ENCODE results near the gene DSTYK. TPM values are rescaled to one million over a fixed set of nuclear protein-coding genes. Genes with fewer than 3 reads are reported as not detected.

The DSTYK gene
- total RNA-seq, 1 donor from 2014 or later: 11.0 TPM

DNA sequence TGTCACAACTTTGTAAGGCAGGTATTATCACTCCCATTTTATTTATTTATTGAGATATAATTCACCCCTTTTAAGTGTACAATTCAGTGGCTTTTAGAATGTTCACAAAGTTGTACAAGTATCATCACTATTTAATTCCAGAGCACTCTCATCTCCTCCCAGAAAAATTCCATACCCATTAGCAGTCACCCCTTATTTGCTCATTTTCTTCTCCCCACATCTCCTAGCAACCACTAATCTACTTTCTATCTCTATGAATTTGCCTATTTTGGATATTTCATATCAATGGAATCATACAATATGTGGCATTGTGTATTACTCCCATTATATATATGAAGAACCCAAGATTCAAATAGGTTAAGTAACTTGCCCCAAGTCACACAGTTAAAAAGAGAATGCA, 7.0 kb downstream of the DSTYK start:
- Mint-ChIP-seq H3K4me1 (ENCODE audit: low read depth) (peaks cover 5% of the 10 kb centered on the region), H3K9me3 (ENCODE audit: low read depth) (no peaks in the 10 kb centered on the region), H3K4me3 (ENCODE audit: low read depth) (no peak overlapping the region), H3K27me3 (no peaks in the 10 kb centered on the region), H3K27ac (no peak overlapping the region), H3K36me3 (ENCODE audit: insufficient read depth) (no peaks in the 10 kb centered on the region)
- no peak for DNase-seq (ENCODE audit: low spot score, unreplicated experiment)
- TF ChIP-seq, protein P1, sequence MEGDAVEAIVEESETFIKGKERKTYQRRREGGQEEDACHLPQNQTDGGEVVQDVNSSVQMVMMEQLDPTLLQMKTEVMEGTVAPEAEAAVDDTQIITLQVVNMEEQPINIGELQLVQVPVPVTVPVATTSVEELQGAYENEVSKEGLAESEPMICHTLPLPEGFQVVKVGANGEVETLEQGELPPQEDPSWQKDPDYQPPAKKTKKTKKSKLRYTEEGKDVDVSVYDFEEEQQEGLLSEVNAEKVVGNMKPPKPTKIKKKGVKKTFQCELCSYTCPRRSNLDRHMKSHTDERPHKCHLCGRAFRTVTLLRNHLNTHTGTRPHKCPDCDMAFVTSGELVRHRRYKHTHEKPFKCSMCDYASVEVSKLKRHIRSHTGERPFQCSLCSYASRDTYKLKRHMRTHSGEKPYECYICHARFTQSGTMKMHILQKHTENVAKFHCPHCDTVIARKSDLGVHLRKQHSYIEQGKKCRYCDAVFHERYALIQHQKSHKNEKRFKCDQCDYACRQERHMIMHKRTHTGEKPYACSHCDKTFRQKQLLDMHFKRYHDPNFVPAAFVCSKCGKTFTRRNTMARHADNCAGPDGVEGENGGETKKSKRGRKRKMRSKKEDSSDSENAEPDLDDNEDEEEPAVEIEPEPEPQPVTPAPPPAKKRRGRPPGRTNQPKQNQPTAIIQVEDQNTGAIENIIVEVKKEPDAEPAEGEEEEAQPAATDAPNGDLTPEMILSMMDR (IDR thresholded peaks at IDR 0.05; ENCODE audit: unreplicated experiment): no peak

DNA sequence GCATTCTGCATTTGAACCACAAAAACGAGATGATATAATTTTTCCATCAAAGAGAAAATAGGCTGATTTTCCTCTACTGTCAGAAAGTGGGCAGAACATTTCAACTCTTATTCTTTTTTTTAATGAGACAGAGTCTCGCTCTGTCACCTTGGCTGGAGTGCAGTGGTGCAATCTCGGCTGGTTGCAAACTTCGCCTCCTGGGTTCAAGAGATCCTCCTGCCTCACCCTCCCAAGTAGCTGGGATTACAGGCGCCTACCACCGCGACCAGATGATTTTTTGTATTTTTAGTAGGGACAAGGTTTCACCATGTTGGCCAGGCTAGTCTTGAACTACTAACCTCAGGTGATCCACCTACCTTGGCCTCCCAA, 11.6 kb downstream of the DSTYK start:
- no peaks in the 10 kb centered on the region for H3K9me3 Mint-ChIP-seq (ENCODE audit: low read depth)
- no peak overlapping the region for H3K4me3 Mint-ChIP-seq (ENCODE audit: low read depth)
- peak overlapping the region; percentile 62 for H3K27ac Mint-ChIP-seq
- H3K27me3 Mint-ChIP-seq: no peaks in the 10 kb centered on the region
- H3K36me3 Mint-ChIP-seq (ENCODE audit: insufficient read depth): no peaks in the 10 kb centered on the region
- TF ChIP-seq, protein P1 (IDR thresholded peaks at IDR 0.05; ENCODE audit: unreplicated experiment): no peak
- no peak for DNase-seq (ENCODE audit: low spot score, unreplicated experiment)
- peaks cover 8% of the 10 kb centered on the region for H3K4me1 Mint-ChIP-seq (ENCODE audit: low read depth)

DNA sequence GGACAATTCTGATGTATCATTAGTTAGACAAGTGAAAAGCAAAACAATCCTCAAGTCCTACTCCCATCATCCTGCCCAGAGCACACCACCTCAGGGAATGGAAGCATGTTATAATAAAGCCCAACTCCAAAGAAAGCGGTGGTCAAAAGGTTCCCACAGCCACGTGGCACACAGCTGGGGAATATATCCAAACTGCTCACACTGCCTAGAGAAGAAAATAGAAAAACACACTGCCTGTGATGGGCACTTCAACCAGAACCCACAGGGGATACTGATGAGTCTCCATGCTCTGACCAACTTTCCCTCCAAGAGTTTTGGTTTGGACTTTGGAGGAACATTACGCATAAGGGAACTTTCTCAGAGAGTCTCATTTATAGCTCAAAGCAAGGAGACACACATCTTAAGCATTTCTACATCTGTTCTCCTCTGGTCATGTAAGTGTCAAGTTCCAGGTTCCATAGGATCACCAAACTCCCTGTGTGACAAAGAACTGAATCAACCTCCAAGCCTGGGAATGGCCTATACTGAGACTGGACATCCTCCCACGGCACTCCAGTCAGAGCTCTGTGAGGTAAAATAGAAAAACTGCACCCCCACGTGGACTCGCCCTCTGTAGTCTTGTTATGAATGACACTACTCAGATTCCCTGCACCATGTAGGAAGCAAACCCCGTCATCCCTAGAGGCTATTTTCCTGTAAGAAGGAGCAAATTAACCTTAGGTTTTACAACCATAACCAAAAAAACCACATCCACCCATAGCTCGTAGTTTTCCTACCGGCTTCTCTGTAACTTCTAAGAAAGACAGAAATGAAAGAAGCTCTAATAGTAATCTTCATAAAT, 12.2 kb downstream of the DSTYK start:
- no peak overlapping the region for H3K4me3 Mint-ChIP-seq (ENCODE audit: low read depth)
- peaks cover 5% of the 10 kb centered on the region for H3K4me1 Mint-ChIP-seq (ENCODE audit: low read depth)
- no peaks in the 10 kb centered on the region for H3K9me3 Mint-ChIP-seq (ENCODE audit: low read depth)
- H3K27me3 Mint-ChIP-seq: no peaks in the 10 kb centered on the region
- H3K36me3 Mint-ChIP-seq (ENCODE audit: insufficient read depth): no peaks in the 10 kb centered on the region
- DNase-seq (ENCODE audit: low spot score, unreplicated experiment): no peak
- TF ChIP-seq, protein P1 (IDR thresholded peaks at IDR 0.05; ENCODE audit: unreplicated experiment): no peak
- peak overlapping the region; percentile 14 for H3K27ac Mint-ChIP-seq

DNA sequence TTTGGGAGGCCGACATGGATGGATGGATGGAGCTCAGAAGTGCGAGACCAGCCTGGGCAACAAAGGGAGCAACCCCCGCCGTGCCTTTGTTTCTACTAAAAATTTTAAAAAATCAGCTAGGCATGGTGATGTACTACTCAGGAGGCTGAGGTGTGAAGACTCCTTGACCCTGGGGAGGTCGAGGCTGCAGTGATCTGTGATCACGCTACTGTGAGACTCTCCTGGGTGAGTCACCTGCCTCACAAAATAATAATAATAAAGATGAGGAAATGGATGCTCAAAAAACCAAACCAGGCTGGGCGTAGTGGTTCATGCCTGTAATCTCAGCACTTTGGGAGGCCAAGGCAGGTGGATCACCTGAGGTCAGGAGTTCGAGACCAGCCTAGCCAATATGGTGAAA, 19.2 kb downstream of the DSTYK start:
- TF ChIP-seq, protein P1 (IDR thresholded peaks at IDR 0.05; ENCODE audit: unreplicated experiment): no peak
- H3K27ac Mint-ChIP-seq: no peak overlapping the region
- no peak for DNase-seq (ENCODE audit: low spot score, unreplicated experiment)
- H3K4me1 Mint-ChIP-seq (ENCODE audit: low read depth): peaks cover 28% of the 10 kb centered on the region
- no peaks in the 10 kb centered on the region for H3K36me3 Mint-ChIP-seq (ENCODE audit: insufficient read depth)
- H3K4me3 Mint-ChIP-seq (ENCODE audit: low read depth): no peak overlapping the region
- H3K9me3 Mint-ChIP-seq (ENCODE audit: low read depth): no peaks in the 10 kb centered on the region
- H3K27me3 Mint-ChIP-seq: no peaks in the 10 kb centered on the region

DNA sequence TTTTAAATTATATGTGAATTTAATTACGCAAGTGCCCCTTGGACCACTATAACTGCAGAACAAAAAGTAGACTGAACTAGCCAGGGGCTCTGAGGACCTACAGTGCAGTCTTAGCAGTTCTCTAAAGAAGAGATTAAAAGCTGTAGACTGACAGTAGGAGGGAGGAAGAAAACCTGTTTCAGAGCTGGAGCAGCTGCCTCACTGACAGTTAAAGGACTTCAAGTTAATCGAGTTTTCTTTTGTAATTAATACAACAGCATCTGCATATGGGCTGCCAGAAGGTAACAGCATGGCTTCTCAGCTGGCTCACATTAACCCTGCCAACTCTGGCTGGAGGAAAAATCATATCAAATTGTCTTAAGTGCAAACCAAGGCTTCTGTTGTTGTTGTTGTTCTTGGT, 19.9 kb downstream of the DSTYK start:
- Mint-ChIP-seq H3K27ac (no peak overlapping the region), H3K27me3 (no peaks in the 10 kb centered on the region), H3K9me3 (ENCODE audit: low read depth) (no peaks in the 10 kb centered on the region), H3K4me3 (ENCODE audit: low read depth) (peak overlapping the region; percentile 12), H3K36me3 (ENCODE audit: insufficient read depth) (no peaks in the 10 kb centered on the region), H3K4me1 (ENCODE audit: low read depth) (peaks cover 28% of the 10 kb centered on the region)
- TF ChIP-seq, protein P1 (IDR thresholded peaks at IDR 0.05; ENCODE audit: unreplicated experiment): no peak
- DNase-seq (ENCODE audit: low spot score, unreplicated experiment): no peak
